GM12878 (cell line): ENCODE measurements around the gene NDUFA12. TPM values are rescaled to one million over a fixed set of nuclear protein-coding genes. Genes with fewer than 3 reads are reported as not detected.

ENCODE experiments used
- ATAC-seq: fragments of 200-7000 bp; cut with Tn5 transposase; 3 replicates; pipeline ENCODE4 v1.9.1; 2020; ENCODE audit warnings: mild to moderate bottlenecking, moderate library complexity
- BruUV-seq: library from RNA; stranded (reverse); fragments of 400-500 nt; replicated peaks from 2 replicates; lab custom pipeline; 2021; lab: Mats Ljungman, UMichigan
- CTCF ChIA-PET: fragments of 300-600 bp; sonication (Branson Sonifier 250); formaldehyde crosslinking; extraction: SDS; loops from one replicate; lab custom pipeline; 2021; ENCODE audit warnings: inconsistent platforms; lab: Yijun Ruan, JAX
- POLR2A ChIA-PET: fragments of 350-600 bp; formaldehyde crosslinking; extraction: SDS; loops from one replicate; lab custom pipeline; 2021; ENCODE audit warnings: inconsistent platforms; lab: Charles Lee
- RAD21 ChIA-PET: fragments of 300-600 bp; sonication (Branson Sonifier 250); formaldehyde crosslinking; loops from one replicate; lab custom pipeline; 2023; ENCODE audit warnings: antibody characterized with exemption; ENCODE audit not compliant: unreplicated experiment; lab: Charles Lee
- SMC1A ChIA-PET: fragments of 300-600 bp; sonication (Branson Sonifier 250); formaldehyde crosslinking; loops from one replicate; lab custom pipeline; 2023; ENCODE audit not compliant: unreplicated experiment, uncharacterized antibody; lab: Charles Lee
- DNase-seq: peaks from one replicate; pipeline ENCODE4 v3.0.0-alpha.2; 2011; ENCODE audit warnings: low read depth, low spot score
- FAIRE-seq: peaks from 3 replicates; lab custom pipeline; 2011; peaks lifted over from hg19 to GRCh38; lab: Jason Lieb, UNC
- H2AFZ ChIP-seq: 2 replicates; pipeline ENCODE4 v1.6.0; 2011; ENCODE audit warnings: low read depth, low read length, control low read depth; ENCODE audit not compliant: control insufficient read depth
- H3K27ac ChIP-seq: 2 replicates; pipeline ENCODE4 v1.5.1; 2011; ENCODE audit warnings: control low read depth; ENCODE audit not compliant: control insufficient read depth, insufficient read depth
- H3K27me3 ChIP-seq, 2 experiments: replicated peaks in 1 of 2; 2 replicates each; pipeline versions ENCODE4 v1.6.0 to v1.6.1; 2011; ENCODE audit warnings: low read length in 1 of 2; ENCODE audit not compliant: control insufficient read depth in 2 of 2, insufficient read depth in 2 of 2
- H3K36me3 ChIP-seq, 2 experiments: 2 replicates each; pipeline ENCODE4 v1.5.1; 2011; ENCODE audit warnings: low read length in 1 of 2; ENCODE audit not compliant: control insufficient read depth in 2 of 2, insufficient read depth in 2 of 2
- H3K4me1 ChIP-seq: 2 replicates; pipeline ENCODE4 v1.6.1; 2011; ENCODE audit warnings: mild to moderate bottlenecking, low read length, moderate library complexity, mixed read lengths; ENCODE audit not compliant: control insufficient read depth, insufficient read depth
- H3K4me2 ChIP-seq: 2 replicates; pipeline ENCODE4 v1.6.0; 2011; ENCODE audit warnings: control low read depth; ENCODE audit not compliant: control insufficient read depth, insufficient read depth
- H3K4me3 ChIP-seq: fragments of 200-600 bp; sonication (generic); 2 replicates; pipeline ENCODE4 v1.5.1; 2016
- H3K79me2 ChIP-seq: 2 replicates; pipeline ENCODE4 v1.6.0; 2011; ENCODE audit warnings: low read length; ENCODE audit not compliant: control insufficient read depth, insufficient read depth
- H3K9ac ChIP-seq: 2 replicates; pipeline ENCODE4 v1.8.0; 2011; ENCODE audit warnings: low read length, control low read depth, mixed read lengths; ENCODE audit not compliant: control insufficient read depth, insufficient read depth
- H3K9me3 ChIP-seq: replicated peaks from 3 replicates; pipeline ENCODE4 v1.5.1; 2011; ENCODE audit warnings: mild to moderate bottlenecking, low read length; ENCODE audit not compliant: control insufficient read depth, insufficient read depth
- H4K20me1 ChIP-seq: 2 replicates; pipeline ENCODE4 v1.6.0; 2011; ENCODE audit not compliant: control insufficient read depth, insufficient read depth
- ATF3 ChIP-seq: IDR thresholded peaks from 2 replicates; pipeline ENCODE4 v1.6.1; 2011; ENCODE audit warnings: low read depth, mild to moderate bottlenecking, low read length, moderate library complexity, borderline replicate concordance; ENCODE audit errors: extremely low read depth
- EED ChIP-seq: sonication (generic); IDR thresholded peaks from 2 replicates; pipeline ENCODE4 v1.6.1; 2016; ENCODE audit warnings: antibody characterized with exemption, low read depth
- MEF2A ChIP-seq: IDR thresholded peaks from 2 replicates; pipeline ENCODE4 v1.6.1; 2011; ENCODE audit warnings: low read depth, mild to moderate bottlenecking, low read length, moderate library complexity; ENCODE audit not compliant: insufficient read depth
- MLLT1 ChIP-seq: fragments of 450-650 bp; IDR thresholded peaks from 2 replicates; pipeline ENCODE4 v1.6.1; 2016; ENCODE audit warnings: mild to moderate bottlenecking
- MYB ChIP-seq: fragments of 150-350 bp; IDR thresholded peaks from 2 replicates; pipeline ENCODE4 v1.6.1; 2014; ENCODE audit warnings: mild to moderate bottlenecking, low read depth, low read length, borderline replicate concordance
- NFIC ChIP-seq: IDR thresholded peaks from 2 replicates; pipeline ENCODE4 v1.6.1; 2012; ENCODE audit warnings: low read depth, mild to moderate bottlenecking, inconsistent platforms, low read length, moderate library complexity
- POLR2AphosphoS2 ChIP-seq: IDR thresholded peaks from 2 replicates; pipeline ENCODE4 v1.6.1; 2011; ENCODE audit warnings: low read depth, mild to moderate bottlenecking, low read length, improper control_type of control experiment, moderate library complexity
- RCOR1 ChIP-seq: conservative IDR thresholded peaks from 2 replicates; pipeline ENCODE4 v1.6.1; 2012; ENCODE audit warnings: low read depth, low read length, improper control_type of control experiment
- WRNIP1 ChIP-seq: IDR thresholded peaks from 2 replicates; pipeline ENCODE4 v1.6.1; 2011; ENCODE audit warnings: low read depth, low read length, improper control_type of control experiment, borderline replicate concordance
- ZBED1 ChIP-seq: IDR thresholded peaks from 2 replicates; pipeline ENCODE4 v1.6.1; 2016; ENCODE audit warnings: borderline replicate concordance
- WGBS: methylation state at CpG from one replicate; pipeline ENCODE4 v1.1.6; 2016; ENCODE audit warnings: low lambda C conversion rate; ENCODE audit not compliant: insufficient replicate concordance, insufficient coverage; ENCODE audit errors: missing lambda C conversion rate; 5-methylcytosine and 5-hydroxymethylcytosine counted together
- in situ Hi-C: fragments of 300-500 bp; cut with MboI; formaldehyde crosslinking; loops from 9 replicates; pipeline ENCODE4 v1.14.3; 2018; ENCODE audit warnings: mixed read lengths
- intact Hi-C: fragments of 100-400 bp; cut with micrococcal nuclease; formaldehyde crosslinking; loops from one replicate; pipeline ENCODE4 v1.14.2; 2022; ENCODE audit not compliant: unreplicated experiment
- polyA plus RNA-seq, 11 experiments: library from polyadenylated mRNA; depleted of rRNA in 4 of 11; unstranded in 6 of 11; stranded (reverse) in 5 of 11; fragments of >200 nt; fragmentation: Nextera tagmentation in 4 of 11; fragmentation: Illumina TruSeq in 1 of 11; extraction: Ambion mirVana in 4 of 11; extraction: Trizol in 1 of 11; gene quantifications; 1 replicate in 1 of 11; 2 replicates in 10 of 11; pipeline versions ENCODE4 v1.2.1 to v1.2.3, GENCODE V29; 2011 to 2016; ENCODE audit warnings: inconsistent platforms in 2 of 11, missing spikeins in 2 of 11, low read depth in 1 of 11
- total RNA-seq, 4 experiments: library from RNA; depleted of rRNA in 3 of 4; stranded (reverse); fragments of >200 nt in 3 of 4; fragmentation: Illumina TruSeq in 1 of 4; extraction: Trizol in 1 of 4; gene quantifications; 2 replicates each; pipeline versions ENCODE4 v1.2.1 to v1.2.3, GENCODE V29; 2013 to 2021

The NDUFA12 gene
- total and polyA plus RNA-seq, 10 of the 15 experiments (the other 5 are each of a cell fraction or from before 2014, with no cell fraction given), result 141 to 1,021 (median 295) TPM

- no peak for FAIRE-seq
- Histone ChIP-seq H2AFZ (no peak overlapping the region), H3K79me2 (peaks cover 3% of the 10 kb centered on the region), H3K9me3 (no peaks in the 10 kb centered on the region), H3K27me3 (no peaks in the 10 kb centered on the region), H3K36me3 (peaks cover 2 to 11% of the 10 kb centered on the region in 2 experiments; a peak in 3 of 4 replicates), H3K4me2 (no peak overlapping the region), H4K20me1 (no peaks in the 10 kb centered on the region), H3K4me1 (no peaks in the 10 kb centered on the region; the same call in none of the 2 replicates), H3K27ac (no peak overlapping the region), H3K9ac (no peak overlapping the region), H3K4me3 (no peak overlapping the region)
- SMC1A ChIA-PET, result interaction anchor here (0.7 to 1.8 kb wide), 4 partner anchors 10 to 315 kb away, joined by 3 to 5 read pairs (median 4); no protein-coding TSS in a partner anchor
- no peak for DNase-seq
- no peak for TF ChIP-seq MYB
- TF ChIP-seq RCOR1, result no peak
- TF ChIP-seq POLR2AphosphoS2, result no peak
- TF ChIP-seq WRNIP1, result no peak
- TF ChIP-seq ZBED1, result no peak
- TF ChIP-seq NFIC, result no peak
- no peak for TF ChIP-seq EED
- TF ChIP-seq ATF3, result no peak
- TF ChIP-seq MLLT1, result no peak
- TF ChIP-seq MEF2A, result no peak
- POLR2A ChIA-PET, result no interaction called here
- RAD21 ChIA-PET, result no interaction called here
- 84% methylated on average over 6 of the region's 6 CpGs for WGBS
- intact Hi-C loops, result no loop called here
- CTCF ChIA-PET, result interaction anchor here (0.7 kb wide), 1 partner anchor 49 kb away, joined by 4 read pairs; no protein-coding TSS in a partner anchor
- in situ Hi-C loops, result no loop called here
- no peak for ATAC-seq
- no TSS peak for BruUV-seq
Measured at GRCh38 chr12:94988471-94988870, 15.0 kb downstream of the NDUFA12 start.
